SU-DHL-6 (cell line): Measurements from ENCODE around the gene PLA2G4E.

Source experiments
- CTCF ChIP-seq: fragments of 200-600 bp; sonication (generic); IDR thresholded peaks from one replicate; pipeline ENCODE4 v1.5.1; 2017; ENCODE audit warnings: antibody characterized with exemption, mild to moderate bottlenecking, low read length, moderate library complexity; ENCODE audit not compliant: insufficient read depth, poor library complexity, severe bottlenecking
- EZH2phosphoT487 ChIP-seq: fragments of 200-600 bp; sonication (generic), shearing (Covaris generic); conservative IDR thresholded peaks from 2 replicates; pipeline ENCODE4 v1.6.1; 2018; ENCODE audit warnings: mild to moderate bottlenecking, antibody characterized with exemption, low read length, moderate library complexity, mixed read lengths

- TF ChIP-seq CTCF (no peak), EZH2phosphoT487 (no peak)
These were observed 32.2 kb upstream of the PLA2G4E start for GRCh38 chr15:42053010-42053409.
